Hepatocyte (in vitro differentiated cells): ENCODE data around the gene DOCK8.
"Not testable (repeated sequence)": the region's sequence is repeated elsewhere in the genome, so short reads cannot be mapped to it uniquely, and the experiment has no call there.

Source experiments
- CTCF ChIP-seq: fragments of 200-600 bp; sonication (generic); IDR thresholded peaks from 2 replicates; pipeline ENCODE4 v1.5.1; 2016; ENCODE audit warnings: antibody characterized with exemption, mild to moderate bottlenecking; ENCODE audit not compliant: poor library complexity
- EZH2 ChIP-seq: fragments of 200-600 bp; sonication (generic); IDR thresholded peaks from 2 replicates; pipeline ENCODE4 v1.6.1; 2016; ENCODE audit warnings: antibody characterized with exemption, mild to moderate bottlenecking, borderline replicate concordance

DNA sequence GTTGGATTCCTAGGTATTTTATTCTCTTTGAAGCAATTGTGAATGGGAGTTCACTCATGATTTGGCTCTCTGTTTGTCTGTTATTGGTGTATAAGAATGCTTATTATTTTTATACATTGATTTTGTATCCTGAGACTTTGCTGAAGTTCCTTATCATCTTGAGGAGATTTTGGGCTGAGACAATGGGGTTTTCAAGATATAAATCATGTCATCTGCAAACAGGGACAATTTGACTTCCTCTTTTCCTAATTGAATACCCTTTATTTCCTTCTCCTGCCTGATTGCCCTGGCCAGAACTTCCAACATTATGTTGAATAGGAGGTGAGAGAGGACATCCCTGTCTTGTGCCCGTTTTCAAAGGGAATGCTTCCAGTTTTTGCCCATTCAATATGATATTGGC is 17.0 kb downstream of the DOCK8 start:
- not testable (repeated sequence) for TF ChIP-seq CTCF, EZH2
